Liver (tissue), 9 donors: Measurements from ENCODE around the gene BNIPL. TPM values are rescaled to one million over a fixed set of nuclear protein-coding genes. Genes with fewer than 3 reads are reported as not detected.

Experiments used
- DNase-seq: peaks from one replicate; pipeline ENCODE4 v3.0.0-alpha.2; 2017; ENCODE audit warnings: low spot score
- H3K27ac ChIP-seq, 2 donors: one replicate each; pipeline ENCODE4 v1.7.0; 2013; ENCODE audit warnings: inconsistent platforms in 2 of 2, low read length in 2 of 2, control low read depth in 1 of 2, low read depth in 1 of 2, mild to moderate bottlenecking in 1 of 2
- H3K27me3 ChIP-seq, 4 donors: one replicate each; pipeline versions ENCODE4 v1.6.1 to v1.7.0; 2013; ENCODE audit warnings: low read length in 3 of 4, inconsistent platforms in 1 of 4, mild to moderate bottlenecking in 1 of 4, moderate library complexity in 1 of 4; ENCODE audit not compliant: control insufficient read depth in 4 of 4, insufficient read depth in 4 of 4
- H3K36me3 ChIP-seq, 4 donors: one replicate each; pipeline versions ENCODE4 v1.6.1 to v1.7.0; 2013; ENCODE audit warnings: low read length in 3 of 4, mild to moderate bottlenecking in 3 of 4, low read depth in 1 of 4, moderate library complexity in 1 of 4; ENCODE audit not compliant: control insufficient read depth in 4 of 4, insufficient read depth in 3 of 4
- H3K4me1 ChIP-seq, 4 donors: one replicate each; pipeline versions ENCODE4 v1.6.1 to v1.7.0; 2013; ENCODE audit warnings: low read length in 3 of 4, mild to moderate bottlenecking in 3 of 4, moderate library complexity in 1 of 4; ENCODE audit not compliant: control insufficient read depth in 4 of 4, insufficient read depth in 4 of 4
- H3K4me3 ChIP-seq, 3 donors: one replicate each; pipeline versions ENCODE4 v1.6.1 to v1.7.0; 2013; ENCODE audit warnings: low read length in 3 of 3, control low read depth in 1 of 3, low read depth in 1 of 3, mild to moderate bottlenecking in 1 of 3
- H3K9ac ChIP-seq, 2 donors: one replicate each; pipeline ENCODE4 v1.7.0; 2013; ENCODE audit warnings: low read length in 2 of 2, mild to moderate bottlenecking in 2 of 2, moderate library complexity in 2 of 2, control low read depth in 1 of 2, low read depth in 1 of 2
- H3K9me3 ChIP-seq, 4 donors: one replicate each; pipeline versions ENCODE4 v1.6.1 to v1.7.0; 2013; ENCODE audit warnings: low read length in 3 of 4; ENCODE audit not compliant: control insufficient read depth in 4 of 4
- EGR1 ChIP-seq, 2 donors: IDR thresholded peaks; 2 replicates each; pipeline ENCODE4 v1.6.1; 2016 to 2018; ENCODE audit warnings: antibody characterized with exemption in 2 of 2, low read depth in 2 of 2
- FOXA1 ChIP-seq: IDR thresholded peaks from 2 replicates; pipeline ENCODE4 v1.6.1; 2016; ENCODE audit warnings: antibody characterized with exemption
- FOXA2 ChIP-seq: IDR thresholded peaks from 2 replicates; pipeline ENCODE4 v1.6.1; 2016; ENCODE audit warnings: antibody characterized with exemption
- GABPA ChIP-seq, 2 donors: IDR thresholded peaks in 1 of 2; conservative IDR thresholded peaks in 1 of 2; 2 replicates each; pipeline ENCODE4 v1.6.1; 2016; ENCODE audit warnings: antibody characterized with exemption in 2 of 2, mild to moderate bottlenecking in 1 of 2, moderate library complexity in 1 of 2
- HNF4G ChIP-seq: IDR thresholded peaks from 2 replicates; pipeline ENCODE4 v1.6.1; 2016; ENCODE audit warnings: antibody characterized with exemption
- JUND ChIP-seq, 2 donors: IDR thresholded peaks; 2 replicates each; pipeline ENCODE4 v1.6.1; 2016; ENCODE audit warnings: antibody characterized with exemption in 2 of 2
- RAD21 ChIP-seq, 2 donors: IDR thresholded peaks; 2 replicates each; pipeline ENCODE4 v1.6.1; 2016; ENCODE audit warnings: antibody characterized with exemption in 2 of 2, mild to moderate bottlenecking in 2 of 2
- RXRA ChIP-seq, 2 donors: IDR thresholded peaks; 2 replicates each; pipeline ENCODE4 v1.6.1; 2017 to 2018; ENCODE audit warnings: antibody characterized with exemption in 2 of 2, mild to moderate bottlenecking in 1 of 2
- SP1 ChIP-seq: IDR thresholded peaks from 2 replicates; pipeline ENCODE4 v1.6.1; 2018; ENCODE audit warnings: antibody characterized with exemption, mild to moderate bottlenecking
- TAF1 ChIP-seq: conservative IDR thresholded peaks from 2 replicates; pipeline ENCODE4 v1.6.1; 2016; ENCODE audit warnings: antibody characterized with exemption, mild to moderate bottlenecking
- YY1 ChIP-seq: IDR thresholded peaks from 2 replicates; pipeline ENCODE4 v1.6.1; 2016; ENCODE audit warnings: antibody characterized with exemption, mild to moderate bottlenecking
- whole genome bisulfite sequencing: extraction: QIAGEN DNeasy Blood & Tissue Kit; methylation state at CpG from one replicate; pipeline ENCODE4 v1.1.7; 2013; 5-methylcytosine and 5-hydroxymethylcytosine counted together
- polyA plus RNA-seq, 2 donors: library from polyadenylated mRNA; stranded (reverse) in 1 of 2; unstranded in 1 of 2; fragments of 200-250 nt in 1 of 2; fragments of >200 nt in 1 of 2; fragmentation: Nextera tagmentation in 1 of 2; extraction: Ambion mirVana in 1 of 2; gene quantifications; one replicate each; pipeline versions ENCODE4 v1.2.1 to v1.2.3, GENCODE V29; 2013 to 2015
- total RNA-seq, 2 donors: library from RNA; depleted of rRNA; stranded (reverse); fragments of >200 nt; gene quantifications; one replicate each; pipeline ENCODE4 v1.2.3, GENCODE V29; 2014
- TF ChIP-seq, protein P1 (sequence below): IDR thresholded peaks from 2 replicates; pipeline ENCODE4 v1.6.1; 2016; ENCODE audit warnings: antibody characterized with exemption, mild to moderate bottlenecking
- TF ChIP-seq, protein P2 (sequence below): IDR thresholded peaks from 2 replicates; pipeline ENCODE4 v1.6.1; 2016; ENCODE audit warnings: antibody characterized with exemption
- TF ChIP-seq, protein P3 (sequence below): fragments of 150-350 bp; IDR thresholded peaks from 2 replicates; pipeline ENCODE4 v1.5.1; 2017; ENCODE audit warnings: improper control_type of control experiment, low read depth, low read length; ENCODE audit not compliant: missing input control
- donor health status: healthy.
- donor health status: healthy.
- donor health status: healthy.
- donor health status: healthy.
- donor health status: healthy.

The BNIPL gene
- total and polyA plus RNA-seq, 4 donors, result 0.09 to 0.84 (median 0.14) TPM

DNA sequence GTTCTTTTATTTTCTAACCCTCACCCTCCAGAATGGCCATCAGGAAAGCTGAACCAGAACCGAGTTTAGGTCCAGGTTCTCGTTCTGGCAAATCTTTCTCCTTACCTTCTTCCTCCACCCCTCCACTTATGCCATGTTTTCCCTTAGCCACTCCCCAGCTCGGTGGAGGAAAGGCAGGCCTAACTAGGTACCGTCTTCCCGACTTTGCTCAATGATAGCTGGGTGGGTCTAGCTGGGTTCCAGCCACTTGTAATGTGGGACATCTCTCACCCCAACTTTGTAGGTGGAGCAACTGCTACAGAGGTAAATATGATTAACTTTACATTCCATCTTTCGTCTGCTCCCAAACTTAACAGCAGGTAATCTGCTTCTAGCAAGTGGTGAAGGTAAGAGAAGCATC is 646 bp downstream of the BNIPL start:
- H3K36me3 ChIP-seq, result peaks cover 6 to 25% (median 15%) of the 10 kb centered on the region in 4 donors
- no peak overlapping the region for H3K27ac ChIP-seq
- no peak for TF ChIP-seq RXRA (IDR thresholded peaks at IDR 0.05)
- TF ChIP-seq JUND (IDR thresholded peaks at IDR 0.05), result no peak
- WGBS, result 89% methylated on average over 6 of the region's 6 CpGs
- no peaks in the 10 kb centered on the region for H3K9me3 ChIP-seq
- no peak overlapping the region for H3K4me3 ChIP-seq
- DNase-seq, result no peak
- H3K27me3 ChIP-seq, result no peaks in the 10 kb centered on the region
- H3K4me1 ChIP-seq, result no peaks in the 10 kb centered on the region
- no peak overlapping the region for H3K9ac ChIP-seq

DNA sequence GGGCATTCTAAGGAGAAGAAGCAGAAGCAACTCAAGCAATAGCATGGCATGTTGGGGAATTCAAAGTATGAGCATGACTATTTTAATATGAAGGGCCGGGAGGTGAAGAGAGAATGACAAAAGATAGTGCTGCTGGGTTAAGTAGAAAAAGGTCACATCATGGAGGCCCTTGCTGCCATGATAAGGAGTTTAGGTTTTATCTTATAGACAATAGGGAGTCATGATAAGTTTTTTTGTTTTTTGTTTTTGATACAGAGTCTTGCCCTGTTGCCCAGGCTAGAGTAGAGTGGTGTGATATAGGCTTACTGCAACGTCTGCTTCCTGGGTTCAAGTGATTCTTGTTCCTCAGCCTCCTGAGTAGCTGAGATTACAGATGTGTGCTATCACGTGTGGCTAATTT is 3.1 kb downstream of the BNIPL start:
- H3K9me3 ChIP-seq, result no peaks in the 10 kb centered on the region
- no peaks in the 10 kb centered on the region for H3K4me1 ChIP-seq
- no peak overlapping the region for H3K27ac ChIP-seq
- WGBS, result 92% methylated on average over 3 of the region's 3 CpGs
- no peak overlapping the region for H3K4me3 ChIP-seq
- H3K9ac ChIP-seq, result no peak overlapping the region
- TF ChIP-seq, protein P1, sequence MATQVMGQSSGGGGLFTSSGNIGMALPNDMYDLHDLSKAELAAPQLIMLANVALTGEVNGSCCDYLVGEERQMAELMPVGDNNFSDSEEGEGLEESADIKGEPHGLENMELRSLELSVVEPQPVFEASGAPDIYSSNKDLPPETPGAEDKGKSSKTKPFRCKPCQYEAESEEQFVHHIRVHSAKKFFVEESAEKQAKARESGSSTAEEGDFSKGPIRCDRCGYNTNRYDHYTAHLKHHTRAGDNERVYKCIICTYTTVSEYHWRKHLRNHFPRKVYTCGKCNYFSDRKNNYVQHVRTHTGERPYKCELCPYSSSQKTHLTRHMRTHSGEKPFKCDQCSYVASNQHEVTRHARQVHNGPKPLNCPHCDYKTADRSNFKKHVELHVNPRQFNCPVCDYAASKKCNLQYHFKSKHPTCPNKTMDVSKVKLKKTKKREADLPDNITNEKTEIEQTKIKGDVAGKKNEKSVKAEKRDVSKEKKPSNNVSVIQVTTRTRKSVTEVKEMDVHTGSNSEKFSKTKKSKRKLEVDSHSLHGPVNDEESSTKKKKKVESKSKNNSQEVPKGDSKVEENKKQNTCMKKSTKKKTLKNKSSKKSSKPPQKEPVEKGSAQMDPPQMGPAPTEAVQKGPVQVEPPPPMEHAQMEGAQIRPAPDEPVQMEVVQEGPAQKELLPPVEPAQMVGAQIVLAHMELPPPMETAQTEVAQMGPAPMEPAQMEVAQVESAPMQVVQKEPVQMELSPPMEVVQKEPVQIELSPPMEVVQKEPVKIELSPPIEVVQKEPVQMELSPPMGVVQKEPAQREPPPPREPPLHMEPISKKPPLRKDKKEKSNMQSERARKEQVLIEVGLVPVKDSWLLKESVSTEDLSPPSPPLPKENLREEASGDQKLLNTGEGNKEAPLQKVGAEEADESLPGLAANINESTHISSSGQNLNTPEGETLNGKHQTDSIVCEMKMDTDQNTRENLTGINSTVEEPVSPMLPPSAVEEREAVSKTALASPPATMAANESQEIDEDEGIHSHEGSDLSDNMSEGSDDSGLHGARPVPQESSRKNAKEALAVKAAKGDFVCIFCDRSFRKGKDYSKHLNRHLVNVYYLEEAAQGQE, result no peak
- TF ChIP-seq, protein P2, sequence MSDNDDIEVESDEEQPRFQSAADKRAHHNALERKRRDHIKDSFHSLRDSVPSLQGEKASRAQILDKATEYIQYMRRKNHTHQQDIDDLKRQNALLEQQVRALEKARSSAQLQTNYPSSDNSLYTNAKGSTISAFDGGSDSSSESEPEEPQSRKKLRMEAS, result no peak
- TF ChIP-seq JUND (IDR thresholded peaks at IDR 0.05) (no peak), TAF1 (no peak), FOXA1 (no peak), YY1 (no peak)
- peaks cover 0 to 13% (median 9%) of the 10 kb centered on the region in 4 donors for H3K36me3 ChIP-seq
- no peaks in the 10 kb centered on the region for H3K27me3 ChIP-seq
- no peak for DNase-seq

DNA sequence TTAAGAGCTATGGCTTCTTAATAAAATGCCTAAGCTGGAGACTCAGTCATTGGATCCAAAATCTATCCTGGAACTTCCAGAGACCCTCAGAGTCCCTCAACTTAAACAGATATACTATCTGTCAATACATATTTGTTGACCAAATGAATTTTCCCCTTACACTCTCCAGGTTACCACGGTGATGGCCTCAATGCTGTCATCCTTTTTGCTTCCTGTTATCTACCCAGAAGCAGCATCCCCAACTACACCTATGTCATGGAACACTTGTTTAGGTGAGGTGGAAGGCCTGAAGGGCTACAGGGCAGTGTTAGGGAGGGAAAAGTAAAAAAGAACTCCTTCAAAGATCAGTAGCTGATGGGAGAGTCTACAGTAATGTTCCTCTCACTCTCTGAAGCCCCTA is 6.8 kb downstream of the BNIPL start:
- H3K4me1 ChIP-seq, result peaks cover 0 to 8% (median 4%) of the 10 kb centered on the region in 4 donors
- H3K9ac ChIP-seq, result no peak overlapping the region
- no peak for DNase-seq
- H3K27me3 ChIP-seq, result no peaks in the 10 kb centered on the region
- 92% methylated on average over 1 of the region's 1 CpG for WGBS
- H3K9me3 ChIP-seq, result no peaks in the 10 kb centered on the region
- H3K4me3 ChIP-seq, result no peak overlapping the region
- peaks cover 0 to 5% (median 0%) of the 10 kb centered on the region in 4 donors for H3K36me3 ChIP-seq
- H3K27ac ChIP-seq, result no peak overlapping the region
- TF ChIP-seq EGR1 (IDR thresholded peaks at IDR 0.05; ENCODE audit: low read depth in 2 of 2) (no peak), YY1 (no peak), GABPA (IDR thresholded peaks at IDR 0.05 in 1 of 2, conservative IDR thresholded peaks at IDR 0.05 in 1 of 2) (no peak), TAF1 (no peak), RAD21 (IDR thresholded peaks at IDR 0.05) (no peak), RXRA (IDR thresholded peaks at IDR 0.05) (no peak), FOXA2 (no peak), SP1 (no peak), JUND (IDR thresholded peaks at IDR 0.05) (no peak), HNF4G (no peak)
- TF ChIP-seq, protein P1, result no peak
- TF ChIP-seq, protein P2, result no peak
- TF ChIP-seq, protein P3, sequence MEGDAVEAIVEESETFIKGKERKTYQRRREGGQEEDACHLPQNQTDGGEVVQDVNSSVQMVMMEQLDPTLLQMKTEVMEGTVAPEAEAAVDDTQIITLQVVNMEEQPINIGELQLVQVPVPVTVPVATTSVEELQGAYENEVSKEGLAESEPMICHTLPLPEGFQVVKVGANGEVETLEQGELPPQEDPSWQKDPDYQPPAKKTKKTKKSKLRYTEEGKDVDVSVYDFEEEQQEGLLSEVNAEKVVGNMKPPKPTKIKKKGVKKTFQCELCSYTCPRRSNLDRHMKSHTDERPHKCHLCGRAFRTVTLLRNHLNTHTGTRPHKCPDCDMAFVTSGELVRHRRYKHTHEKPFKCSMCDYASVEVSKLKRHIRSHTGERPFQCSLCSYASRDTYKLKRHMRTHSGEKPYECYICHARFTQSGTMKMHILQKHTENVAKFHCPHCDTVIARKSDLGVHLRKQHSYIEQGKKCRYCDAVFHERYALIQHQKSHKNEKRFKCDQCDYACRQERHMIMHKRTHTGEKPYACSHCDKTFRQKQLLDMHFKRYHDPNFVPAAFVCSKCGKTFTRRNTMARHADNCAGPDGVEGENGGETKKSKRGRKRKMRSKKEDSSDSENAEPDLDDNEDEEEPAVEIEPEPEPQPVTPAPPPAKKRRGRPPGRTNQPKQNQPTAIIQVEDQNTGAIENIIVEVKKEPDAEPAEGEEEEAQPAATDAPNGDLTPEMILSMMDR, result no peak
